Measurements from ENCODE around the gene SCUBE1. TPM values are rescaled to one million over a fixed set of nuclear protein-coding genes. Genes with fewer than 3 reads are reported as not detected.

Gene SCUBE1
- total and polyA plus RNA-seq, 2 of the 8 experiments (the other 6 are each of a cell fraction or from before 2014, with no cell fraction given), result 2.3 to 4.9 TPM

DNA sequence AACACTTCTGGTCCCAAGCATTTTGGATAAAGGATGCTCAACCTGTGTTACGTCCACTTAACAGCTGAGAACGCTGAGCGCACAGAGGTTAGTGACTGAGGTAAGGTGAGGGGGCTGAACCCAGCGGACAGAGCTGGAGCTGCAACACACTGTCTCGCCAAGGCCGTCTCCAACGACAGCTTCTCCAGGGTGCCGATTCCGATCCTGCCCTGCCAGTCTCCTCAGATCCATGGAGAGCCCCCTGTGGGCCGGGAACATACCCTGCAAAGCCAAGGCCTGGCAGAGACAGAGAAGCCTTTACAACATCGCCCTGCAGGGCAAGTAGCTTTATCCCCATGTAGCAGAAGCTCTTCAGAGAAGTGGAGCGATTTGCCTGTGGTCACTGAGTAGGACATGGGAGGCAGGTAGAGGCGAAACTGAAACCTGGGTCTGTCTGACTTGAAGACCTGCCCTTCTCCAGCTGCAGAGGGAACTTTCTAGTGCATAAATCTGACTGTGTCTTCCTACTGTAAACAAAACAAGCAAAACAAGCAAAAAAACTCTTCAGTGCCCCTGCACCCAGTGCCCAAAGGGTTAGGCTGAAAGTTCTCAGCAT, 72.8 kb downstream of the SCUBE1 start:
- Histone ChIP-seq H3K4me1 (replicated peaks in 1 of 4; ENCODE audit: control insufficient read depth in 3 of 4, insufficient read depth in 4 of 4, low read length in 3 of 4) (peaks cover 3 to 9% (median 7%) of the 10 kb centered on the region in 4 experiments; a peak in 6 of 7 replicates), H3K56ac (replicated peaks; ENCODE audit: insufficient read length, low read depth, low read length) (no peak overlapping the region), H4K5ac (ENCODE audit: insufficient read length, low read depth, low read length) (no peak overlapping the region), H3K23me2 (ENCODE audit: low read depth, low read length) (no peaks in the 10 kb centered on the region), H3K4me2 (ENCODE audit: insufficient read depth in 1 of 2, low read depth in 2 of 2, low read length in 2 of 2) (no peak overlapping the region), H4K8ac (ENCODE audit: extremely low read depth, insufficient read depth, low read length) (no peak overlapping the region), H3K27me3 (replicated peaks in 1 of 4; ENCODE audit: control insufficient read depth in 3 of 4, extremely low read depth in 1 of 4, insufficient read depth in 3 of 4, low read length in 3 of 4) (no peaks in the 10 kb centered on the region; a peak in 1 of 7 replicates), H2BK12ac (ENCODE audit: low read depth, low read length) (peak overlapping the region; percentile 68; the same call in 1 of the 2 replicates), H3K36me3 (ENCODE audit: control insufficient read depth in 2 of 4, insufficient read depth in 4 of 4, low read length in 3 of 4) (no peaks in the 10 kb centered on the region), H3K9me3 (ENCODE audit: insufficient read depth in 2 of 2, low read depth in 1 of 2, low read length in 1 of 2) (no peaks in the 10 kb centered on the region), H2AFZ (ENCODE audit: low read length) (no peak overlapping the region), H3K79me2 (ENCODE audit: control insufficient read depth in 1 of 2, insufficient read depth in 2 of 2, low read length in 2 of 2) (no peaks in the 10 kb centered on the region), H3K27ac (ENCODE audit: low read depth, low read length) (no peak overlapping the region), H3K4me3 (ENCODE audit: extremely low read depth in 1 of 4, insufficient read depth in 2 of 4, low read depth in 3 of 4, low read length in 4 of 4) (no peak overlapping the region), H2BK5ac (ENCODE audit: low read depth, low read length) (no peak overlapping the region), H4K91ac (replicated peaks; ENCODE audit: insufficient read length, low read length) (no peak overlapping the region), H3K4ac (replicated peaks; ENCODE audit: insufficient read length, low read depth, low read length) (no peak overlapping the region), H2BK15ac (ENCODE audit: low read length) (no peak overlapping the region; the same call in 1 of the 2 replicates), H3K18ac (ENCODE audit: extremely low read depth, low read length) (no peak overlapping the region), H2BK20ac (ENCODE audit: low read length) (no peak overlapping the region), H3K23ac (ENCODE audit: insufficient read length) (no peak overlapping the region), H4K20me1 (replicated peaks in 1 of 2; ENCODE audit: control insufficient read depth in 1 of 2, insufficient read depth in 2 of 2, low read length in 2 of 2) (peaks cover 0 to 2% of the 10 kb centered on the region in 2 experiments), H3K14ac (ENCODE audit: insufficient read length) (no peak overlapping the region), H2AK5ac (ENCODE audit: low read depth, low read length) (no peak overlapping the region), H3K79me1 (ENCODE audit: low read depth, low read length) (no peaks in the 10 kb centered on the region), H2BK120ac (replicated peaks; ENCODE audit: low read depth, low read length) (no peak overlapping the region), H3K9ac (replicated peaks in 1 of 4; ENCODE audit: extremely low read depth in 1 of 4, low read depth in 3 of 4, low read length in 3 of 4) (no peak overlapping the region)
- POLR2A ChIA-PET (ENCODE audit: partially characterized antibody), result interaction anchor here (1.0 to 1.6 kb wide), 2 partner anchors 12 to 15 kb away, joined by 3 to 5 read pairs; no protein-coding TSS in a partner anchor
- DNase-seq (ENCODE audit: low read depth in 1 of 2, low spot score in 2 of 2), result peak; percentile 51 to 82
- CTCF ChIA-PET (ENCODE audit: partially characterized antibody), result interaction anchor here (0.6 to 18.2 kb wide), 35 partner anchors 8 to 633 kb away, joined by 3 to 388 read pairs (median 5); partner anchors contain the start of gene SCUBE1
- FAIRE-seq, result peak; percentile 84
- 56% methylated on average over 13 of the region's 13 CpGs; no CpG with 5 or more reads in 1 of the 2 experiments for WGBS, 2 experiments (ENCODE audit: extremely low coverage in 1 of 2, insufficient coverage in 1 of 2, insufficient read length in 1 of 2, insufficient replicate concordance in 2 of 2, low coverage in 1 of 2, low lambda C conversion rate in 2 of 2, missing lambda C conversion rate in 1 of 2)
- no peak for TF ChIP-seq NANOG (IDR thresholded peaks at IDR 0.05; ENCODE audit: insufficient read depth, low read depth, low read length, poor library complexity, severe bottlenecking)
- no peak for TF ChIP-seq MAFK (IDR thresholded peaks at IDR 0.05; ENCODE audit: low read depth, low read length)
- peak; percentile 43 to 55; a peak in 3 of 4 replicates for TF ChIP-seq RAD21 (IDR thresholded peaks at IDR 0.05 in 1 of 2, conservative IDR thresholded peaks at IDR 0.05 in 1 of 2; ENCODE audit: low read depth in 2 of 2, low read length in 2 of 2)
- TF ChIP-seq PHF8 (conservative IDR thresholded peaks at IDR 0.05; ENCODE audit: low read depth, low read length), result no peak
- TF ChIP-seq, protein P1, sequence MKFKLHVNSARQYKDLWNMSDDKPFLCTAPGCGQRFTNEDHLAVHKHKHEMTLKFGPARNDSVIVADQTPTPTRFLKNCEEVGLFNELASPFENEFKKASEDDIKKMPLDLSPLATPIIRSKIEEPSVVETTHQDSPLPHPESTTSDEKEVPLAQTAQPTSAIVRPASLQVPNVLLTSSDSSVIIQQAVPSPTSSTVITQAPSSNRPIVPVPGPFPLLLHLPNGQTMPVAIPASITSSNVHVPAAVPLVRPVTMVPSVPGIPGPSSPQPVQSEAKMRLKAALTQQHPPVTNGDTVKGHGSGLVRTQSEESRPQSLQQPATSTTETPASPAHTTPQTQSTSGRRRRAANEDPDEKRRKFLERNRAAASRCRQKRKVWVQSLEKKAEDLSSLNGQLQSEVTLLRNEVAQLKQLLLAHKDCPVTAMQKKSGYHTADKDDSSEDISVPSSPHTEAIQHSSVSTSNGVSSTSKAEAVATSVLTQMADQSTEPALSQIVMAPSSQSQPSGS (IDR thresholded peaks at IDR 0.05; ENCODE audit: low read length), result no peak
- TF ChIP-seq SRF (IDR thresholded peaks at IDR 0.05; ENCODE audit: low read depth, low read length), result no peak
- TF ChIP-seq CEBPB (IDR thresholded peaks at IDR 0.05; ENCODE audit: low read depth, low read length), result no peak
- TF ChIP-seq KDM4A (IDR thresholded peaks at IDR 0.05; ENCODE audit: low read depth, low read length, severe bottlenecking), result no peak
- no peak for TF ChIP-seq CBX5 (IDR thresholded peaks at IDR 0.05; ENCODE audit: low read depth, low read length)
- TF ChIP-seq POU5F1 (IDR thresholded peaks at IDR 0.05; ENCODE audit: low read depth, low read length), result no peak
- TF ChIP-seq TBP (IDR thresholded peaks at IDR 0.05; ENCODE audit: low read depth, low read length), result no peak
